Measurements from ENCODE around the gene EIF3J. TPM values are rescaled to one million over a fixed set of nuclear protein-coding genes. Genes with fewer than 3 reads are reported as not detected.
A peak's percentile ranks its signal among the peaks of the same experiment; 100 is the strongest.
"Not testable (repeated sequence)": the region's sequence is repeated elsewhere in the genome, so short reads cannot be mapped to it uniquely, and the experiment has no call there.

EIF3J gene
- total RNA-seq, 1 donor from 2014 or later = 129 TPM

DNA sequence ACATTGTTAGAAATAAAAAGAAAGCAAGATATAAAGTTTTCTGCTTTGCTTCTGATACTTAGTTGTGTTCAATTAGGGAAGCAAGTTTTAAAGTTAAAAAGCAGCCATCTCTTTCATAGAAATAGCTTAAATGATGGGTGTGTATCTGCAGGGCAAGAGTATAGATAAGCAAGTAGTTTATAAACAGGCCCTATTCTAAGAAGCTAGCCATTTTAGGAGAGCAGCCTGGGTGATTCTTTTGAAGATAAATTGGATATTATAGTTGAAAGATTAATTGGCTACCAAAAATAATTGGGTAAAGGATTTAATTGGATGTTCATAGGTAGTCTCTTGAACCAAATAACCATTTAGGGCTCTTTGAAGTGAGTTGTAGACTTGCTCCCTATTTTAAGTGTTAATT, 5.6 kb downstream of the EIF3J start:
- no peak for DNase-seq (ENCODE audit: low read depth)

DNA sequence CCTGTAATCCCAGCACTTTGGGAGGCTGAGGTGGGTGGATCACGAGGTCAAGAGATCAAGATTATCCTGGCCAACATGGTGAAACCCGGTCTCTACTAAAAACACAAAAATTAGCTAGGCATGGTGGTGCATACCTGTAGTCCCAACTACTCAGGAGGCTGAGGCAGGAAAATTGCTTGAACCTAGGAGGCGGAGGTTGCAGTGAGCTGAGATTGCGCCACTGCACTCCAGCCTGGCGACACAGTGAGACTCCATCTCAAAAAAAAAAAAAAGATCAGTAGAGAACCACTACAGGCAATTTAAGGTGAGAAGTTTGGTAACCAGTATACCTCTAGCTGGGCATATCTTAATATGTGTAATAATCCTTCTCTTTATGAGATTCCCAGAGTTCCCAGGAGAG, 7.8 kb downstream of the EIF3J start:
- DNase-seq (ENCODE audit: low read depth) = not testable (repeated sequence)

DNA sequence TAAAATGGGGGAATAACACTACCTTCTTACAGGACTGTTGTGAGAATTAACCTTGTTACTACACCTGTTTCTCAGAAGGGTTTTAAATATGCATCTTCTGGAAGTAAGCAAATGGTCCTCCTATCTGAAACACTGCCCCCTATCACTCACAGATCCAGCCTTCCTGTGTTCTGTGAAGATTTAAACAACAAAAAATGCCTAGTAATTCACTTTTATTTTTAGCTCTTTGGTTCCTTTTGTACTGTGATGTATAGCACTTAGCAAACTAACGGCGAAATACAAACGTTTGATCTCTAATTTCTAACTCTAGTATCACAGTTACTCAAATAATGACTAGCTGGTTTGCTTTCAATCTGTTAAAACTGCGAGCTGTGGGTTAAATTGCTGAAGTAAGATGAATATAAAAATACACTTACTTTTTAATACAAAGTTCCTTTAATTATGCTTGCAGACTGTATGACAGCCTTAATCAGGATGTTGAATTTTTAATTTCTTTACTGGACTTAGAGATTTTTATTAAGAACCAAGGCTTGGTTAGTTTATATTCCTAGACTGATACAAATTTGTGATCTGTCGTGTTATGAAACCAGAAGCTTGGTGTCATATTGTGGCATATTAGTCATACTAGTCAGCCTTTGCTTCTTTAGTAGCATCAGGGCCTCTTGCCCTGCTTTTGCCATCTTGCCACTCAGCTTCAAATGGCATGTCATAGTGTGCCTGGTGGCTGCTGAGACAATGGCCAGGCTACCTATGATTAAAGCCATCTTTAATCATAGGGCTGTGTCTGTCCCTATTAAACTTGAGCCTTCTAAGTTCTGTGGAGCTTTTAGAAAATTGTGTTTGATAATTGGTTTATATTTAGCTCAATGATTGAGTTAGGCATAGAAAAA, 9.2 kb downstream of the EIF3J start:
- peak; percentile 29 for DNase-seq (ENCODE audit: low read depth)

DNA sequence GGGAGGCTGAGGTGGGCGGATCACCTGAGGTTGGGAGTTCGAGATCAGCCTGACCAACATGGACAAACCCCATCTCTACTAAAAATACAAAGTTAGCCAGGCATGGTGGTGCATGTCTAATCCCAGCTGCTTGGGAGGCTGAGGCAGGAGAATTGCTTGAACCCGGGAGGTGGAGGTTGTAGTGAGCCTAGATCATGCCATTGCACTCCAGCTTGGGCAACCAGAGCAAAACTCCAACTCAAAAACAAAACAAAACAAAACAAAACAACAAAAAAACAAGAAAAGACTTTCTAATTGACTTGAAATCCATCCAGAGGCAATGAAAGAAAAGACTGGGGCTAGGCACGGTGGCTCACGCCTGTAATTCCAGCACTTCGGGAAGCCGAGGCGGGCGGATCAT, 12.2 kb downstream of the EIF3J start:
- DNase-seq (ENCODE audit: low read depth) = not testable (repeated sequence)

DNA sequence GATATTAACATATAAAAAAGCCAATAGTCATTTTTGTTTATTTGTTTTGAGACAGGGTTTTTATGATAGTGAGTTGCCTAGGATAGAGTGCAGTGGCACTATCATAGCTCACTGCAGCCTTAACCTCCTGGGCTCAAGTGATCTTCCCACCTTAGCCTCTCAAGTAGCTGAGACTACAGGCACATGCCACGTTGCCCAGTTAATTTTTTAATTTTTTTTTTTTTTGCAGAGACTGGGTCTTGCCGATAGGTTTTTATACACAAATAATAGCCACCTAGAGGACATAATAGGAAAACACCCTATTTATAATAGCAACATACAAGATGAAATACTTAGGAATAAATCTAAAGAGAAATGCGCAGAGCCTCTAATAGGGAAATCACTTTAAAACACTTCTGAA, 13.3 kb downstream of the EIF3J start:
- peak; percentile 78 for DNase-seq (ENCODE audit: low read depth)

DNA sequence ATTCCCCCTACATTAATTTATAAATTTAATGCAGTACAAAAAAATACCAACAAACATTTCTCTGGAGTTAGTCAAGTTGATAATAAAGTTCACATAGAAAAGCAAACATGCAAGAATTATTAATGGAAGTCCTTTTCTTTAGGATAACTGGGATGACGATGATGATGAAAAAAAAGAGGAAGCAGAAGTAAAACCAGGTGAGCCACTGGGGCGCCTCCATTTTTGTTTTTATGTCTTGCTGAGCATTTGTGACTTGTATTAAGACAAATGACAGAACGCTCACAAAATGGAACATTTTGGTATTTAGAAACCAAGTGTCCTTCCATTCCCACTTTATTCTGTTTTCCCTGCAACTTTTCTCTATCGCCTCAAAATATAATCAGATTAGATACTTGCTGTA, 13.8 kb downstream of the EIF3J start:
- DNase-seq (ENCODE audit: low read depth) = no peak

DNA sequence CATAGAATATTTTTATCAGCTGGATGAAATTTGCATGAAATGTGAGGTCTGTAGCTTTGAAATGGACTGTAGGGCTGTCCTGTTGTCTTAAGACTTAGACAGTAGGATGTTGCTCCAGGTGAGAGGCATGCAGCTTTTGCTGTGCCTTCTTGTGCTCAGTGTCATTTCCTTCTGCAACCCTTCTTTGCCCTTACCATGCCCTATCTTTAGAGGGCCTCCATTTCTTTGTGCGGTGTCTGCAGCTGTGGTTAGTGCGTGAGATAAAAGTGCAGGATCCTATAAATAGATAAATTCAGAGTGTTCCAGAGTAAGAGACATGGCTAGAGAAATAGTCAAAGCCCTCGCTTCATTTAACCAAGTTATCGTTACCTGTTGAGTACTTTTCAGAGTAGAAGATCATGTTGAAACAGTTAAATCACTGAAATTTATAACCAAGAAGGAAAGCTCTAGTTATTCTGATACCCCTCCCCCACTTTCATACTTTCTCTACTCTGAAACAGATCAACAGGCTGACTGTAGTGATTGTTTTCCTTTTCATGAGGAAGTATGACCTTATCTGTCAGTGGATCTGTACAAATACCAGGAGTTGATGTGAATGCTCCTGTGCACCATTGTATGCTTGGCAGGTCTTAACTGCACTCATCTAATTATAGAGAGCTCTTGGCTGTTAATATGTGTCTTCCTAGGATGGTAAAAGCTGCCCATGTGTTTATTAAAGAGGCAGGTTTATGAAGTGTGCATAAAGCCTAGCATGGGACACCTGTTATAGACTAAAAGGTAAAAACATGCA, 18.2 kb downstream of the EIF3J start:
- peak; percentile 36 for DNase-seq (ENCODE audit: low read depth)

DNA sequence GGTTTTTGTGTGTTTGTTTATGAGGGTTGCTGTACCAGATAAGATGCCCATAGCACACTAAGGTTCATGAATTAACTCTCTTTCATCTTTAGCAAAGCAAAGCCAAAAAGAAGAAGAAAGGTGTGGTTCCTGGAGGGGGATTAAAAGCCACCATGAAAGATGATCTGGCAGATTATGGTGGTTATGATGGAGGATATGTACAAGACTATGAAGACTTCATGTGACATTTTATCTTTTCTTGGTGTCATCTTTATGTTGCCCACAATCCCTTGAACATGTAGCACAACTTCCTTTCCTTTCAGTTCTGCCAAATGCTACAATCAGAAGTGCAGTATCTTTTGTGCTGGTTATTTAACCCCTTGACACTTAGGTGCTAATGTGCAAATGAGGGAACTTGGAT, 24.0 kb downstream of the EIF3J start:
- not testable (repeated sequence) for DNase-seq (ENCODE audit: low read depth)

DNA sequence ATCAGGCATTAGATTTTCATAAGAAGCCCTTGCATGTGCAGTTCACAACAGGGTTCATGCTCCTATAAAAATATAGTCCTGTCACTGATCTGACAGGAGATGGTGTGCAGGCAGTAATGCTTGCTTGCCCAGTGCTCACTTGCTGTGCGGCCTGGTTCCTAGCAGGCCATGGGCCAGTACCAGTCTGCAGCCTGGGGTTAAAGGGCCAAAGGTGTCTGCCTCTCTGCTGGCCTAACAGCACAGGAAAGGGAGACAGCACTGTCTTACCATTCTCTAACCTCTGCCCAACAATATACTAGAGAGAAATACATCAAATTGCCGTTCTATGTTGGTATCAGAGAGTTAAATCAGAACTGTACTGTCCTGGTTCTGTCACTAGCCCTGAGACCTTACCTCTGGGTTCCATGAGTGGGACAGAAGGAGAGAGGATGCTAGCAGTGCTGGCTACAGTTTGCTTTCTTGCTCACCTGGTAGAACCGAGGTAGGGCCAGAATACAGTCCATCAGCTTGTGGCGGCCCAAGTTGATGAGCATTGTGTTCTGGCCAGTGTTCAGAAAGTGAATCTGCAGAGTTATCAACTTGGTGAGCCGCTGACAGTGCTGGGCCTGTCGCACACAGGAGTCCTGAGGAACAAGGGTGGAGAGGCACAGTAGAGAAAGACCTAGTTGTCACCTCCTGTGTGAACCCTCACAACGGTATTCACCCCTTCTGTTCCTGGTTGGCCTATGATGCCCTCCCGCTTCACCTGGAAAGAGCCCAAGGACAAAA, 28.6 kb downstream of the EIF3J start:
- DNase-seq (ENCODE audit: low read depth) = no peak

DNA sequence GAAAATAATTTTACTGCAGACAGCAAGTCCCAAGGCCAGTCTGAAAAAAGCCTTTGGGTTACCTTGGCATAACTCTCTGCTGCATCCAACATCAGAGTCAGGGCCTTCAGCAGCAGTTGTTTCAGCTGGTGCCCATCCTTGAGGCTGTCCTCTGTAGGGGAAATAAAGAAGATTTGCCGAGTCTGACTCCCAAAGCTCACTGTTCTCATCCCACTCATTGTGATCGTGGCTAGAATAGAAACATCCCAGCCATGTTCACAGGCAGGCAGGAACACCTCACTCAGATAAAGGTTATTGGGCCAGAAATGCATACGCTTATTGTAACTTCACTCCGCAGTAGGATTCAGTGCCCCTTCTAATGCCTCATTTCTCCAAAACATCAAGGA, 29.2 kb downstream of the EIF3J start:
- DNase-seq (ENCODE audit: low read depth) = no peak

DNA sequence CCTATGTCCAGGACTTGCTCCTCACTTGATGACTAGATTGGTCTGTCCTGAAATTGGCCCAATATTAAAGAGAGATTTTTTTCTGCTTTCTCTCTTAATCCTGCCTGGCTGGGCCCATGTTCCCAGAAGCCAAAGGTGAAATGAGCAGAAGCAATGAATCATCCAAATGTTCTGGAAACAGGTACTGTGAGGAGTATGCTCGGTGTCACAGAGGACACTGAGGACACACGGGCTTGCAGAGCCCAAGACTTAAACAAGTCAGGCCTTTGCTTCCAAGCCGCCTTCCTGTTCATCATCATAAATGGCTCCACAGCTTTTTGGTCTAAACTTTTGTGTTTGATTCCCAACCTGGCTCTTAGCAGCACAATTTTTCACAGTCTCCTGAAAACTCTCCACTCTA, 31.4 kb downstream of the EIF3J start:
- no peak for DNase-seq (ENCODE audit: low read depth)

DNA sequence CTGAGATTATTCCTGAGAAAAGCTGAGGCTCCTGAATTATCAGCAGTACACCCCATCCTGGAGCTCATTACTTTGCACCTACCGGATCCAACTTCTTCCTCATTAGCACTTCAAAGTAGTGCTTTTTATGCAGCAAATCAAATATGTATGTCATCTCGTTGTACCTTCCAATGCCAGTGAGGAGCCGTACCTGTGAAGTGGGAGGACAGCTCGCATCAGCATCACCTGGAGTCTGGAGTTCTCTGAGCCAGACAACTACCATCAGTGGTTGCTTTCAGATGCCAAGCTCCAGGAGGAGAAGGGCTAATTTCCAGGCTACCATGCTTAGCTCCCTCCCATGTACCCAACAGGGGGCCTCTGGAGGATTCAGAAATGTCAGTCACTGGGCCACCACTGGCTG, 32.4 kb downstream of the EIF3J start:
- DNase-seq (ENCODE audit: low read depth) = no peak

DNA sequence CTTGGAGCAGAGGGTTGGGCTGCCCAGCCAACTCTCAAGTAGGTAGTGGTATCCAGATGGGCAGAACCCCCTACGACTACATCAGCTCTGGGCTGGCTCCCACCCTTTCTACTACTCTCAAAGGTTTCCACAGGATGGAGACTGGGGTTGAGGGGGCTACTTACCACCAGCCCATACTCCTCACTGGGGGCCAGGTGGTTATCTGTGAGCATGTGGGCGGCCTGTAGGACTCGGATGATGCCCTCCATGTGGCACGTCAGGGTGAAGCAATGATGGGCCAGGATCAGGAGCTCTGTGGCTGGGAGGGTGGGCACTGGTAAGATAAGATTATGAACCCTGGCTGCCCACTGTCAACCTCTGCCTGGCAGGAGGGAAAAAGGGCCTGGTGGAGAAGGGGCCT, 33.4 kb downstream of the EIF3J start:
- DNase-seq (ENCODE audit: low read depth) = no peak

DNA sequence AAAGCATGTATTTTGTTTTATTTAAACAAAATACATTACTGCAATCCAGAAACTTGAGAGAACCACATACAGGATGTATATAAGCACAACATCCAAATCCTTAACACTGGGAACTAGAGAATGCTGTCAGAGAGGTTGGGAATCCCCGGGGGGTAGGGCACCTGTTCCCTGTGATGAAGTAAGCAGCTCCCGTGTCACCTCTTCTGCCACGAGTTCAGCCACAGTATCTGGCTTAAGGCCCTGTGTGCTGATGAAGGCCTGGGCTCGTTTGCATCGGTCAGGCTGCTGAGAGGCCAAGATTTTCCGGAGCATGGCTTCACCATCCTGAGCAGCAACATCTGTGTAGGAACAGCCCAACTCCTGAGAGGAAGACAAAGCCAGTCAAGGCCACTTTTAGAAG, 36.4 kb downstream of the EIF3J start:
- no peak for DNase-seq (ENCODE audit: low read depth)

DNA sequence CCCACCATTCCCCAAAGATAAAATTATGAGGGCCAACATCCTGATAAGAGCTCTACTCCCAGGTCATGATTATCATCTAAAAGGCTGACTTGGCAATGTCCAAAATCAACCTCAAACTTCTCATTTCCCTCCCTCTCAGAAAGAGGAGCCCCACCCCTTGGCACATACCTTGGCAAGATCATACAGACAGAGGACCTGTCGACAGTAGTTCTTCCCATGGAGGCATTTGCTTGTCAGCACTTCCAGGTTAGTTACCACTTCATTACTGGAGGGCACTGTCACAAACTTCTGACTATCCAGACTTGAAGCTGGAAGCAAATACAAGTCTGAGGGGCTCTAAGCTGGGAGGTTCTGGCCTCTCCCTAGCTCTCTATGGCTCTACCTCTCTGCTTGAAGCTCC, 37.8 kb downstream of the EIF3J start:
- no peak for DNase-seq (ENCODE audit: low read depth)

DNA sequence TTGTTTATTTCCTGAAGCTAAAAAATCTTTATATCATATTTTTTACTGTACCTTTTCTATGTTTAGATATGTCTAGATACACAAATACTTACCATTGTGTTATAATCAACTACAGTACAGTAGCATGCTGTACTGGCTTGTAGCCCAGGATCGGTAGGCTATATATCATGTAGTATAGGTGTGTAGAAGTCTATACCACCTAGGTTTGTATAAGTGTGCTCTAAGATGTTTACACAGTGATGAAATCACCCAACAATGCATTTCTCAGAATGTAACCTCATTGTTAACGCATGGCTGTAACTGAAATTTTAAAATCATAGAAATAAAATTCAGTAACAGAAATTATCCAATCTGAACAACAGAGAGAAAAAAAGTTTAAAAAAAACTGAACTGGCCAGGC, 43.2 kb downstream of the EIF3J start:
- no peak for DNase-seq (ENCODE audit: low read depth)

DNA sequence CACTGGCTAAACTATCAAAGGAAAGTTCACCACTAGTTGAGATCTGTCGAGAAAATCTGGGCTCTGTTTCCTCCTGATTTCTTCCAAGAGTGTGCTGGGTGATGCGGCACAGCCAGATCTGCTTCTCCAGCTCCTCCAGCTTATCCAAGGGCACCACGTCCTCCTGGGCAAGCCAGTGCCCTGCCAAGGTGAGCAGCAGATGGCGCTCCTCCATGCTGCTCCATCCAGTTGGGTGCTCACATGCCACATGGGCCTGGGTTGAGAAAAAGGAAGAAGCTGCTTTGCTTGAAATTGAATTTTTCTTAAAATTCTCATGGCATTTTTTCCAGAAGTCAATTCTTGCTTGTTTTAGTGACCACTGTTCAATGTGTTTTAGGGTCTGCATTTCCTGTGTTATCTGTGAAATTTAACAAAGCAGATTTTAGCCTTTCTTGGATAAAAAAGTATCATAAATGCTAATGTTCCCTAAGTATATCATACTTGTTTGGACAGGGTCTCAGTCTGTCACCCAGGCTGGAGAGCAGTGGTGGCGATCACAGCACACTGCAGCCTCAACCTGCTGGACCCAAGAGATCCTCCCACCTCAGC, 47.3 kb downstream of the EIF3J start:
- peak; percentile 19 for DNase-seq (ENCODE audit: low read depth)

DNA sequence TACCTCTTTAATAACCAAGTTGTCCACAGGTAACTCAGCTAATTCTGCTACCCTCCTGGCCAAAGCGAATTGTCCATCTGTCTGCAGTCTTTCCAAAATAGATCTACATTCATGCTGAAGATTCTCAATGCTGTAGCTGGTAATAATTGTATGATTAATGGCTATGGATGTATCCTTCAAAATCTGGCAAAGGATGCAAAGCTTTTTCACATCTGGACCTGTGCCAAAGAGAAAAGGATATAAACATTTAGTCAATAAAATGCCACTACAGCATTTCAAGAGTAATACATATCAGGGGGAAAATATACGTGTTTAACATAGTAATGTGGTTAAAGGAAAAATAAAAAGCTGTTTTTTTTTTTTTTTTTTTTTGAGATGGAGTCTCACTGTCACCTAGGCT, 48.7 kb downstream of the EIF3J start:
- DNase-seq (ENCODE audit: low read depth) = no peak

DNA sequence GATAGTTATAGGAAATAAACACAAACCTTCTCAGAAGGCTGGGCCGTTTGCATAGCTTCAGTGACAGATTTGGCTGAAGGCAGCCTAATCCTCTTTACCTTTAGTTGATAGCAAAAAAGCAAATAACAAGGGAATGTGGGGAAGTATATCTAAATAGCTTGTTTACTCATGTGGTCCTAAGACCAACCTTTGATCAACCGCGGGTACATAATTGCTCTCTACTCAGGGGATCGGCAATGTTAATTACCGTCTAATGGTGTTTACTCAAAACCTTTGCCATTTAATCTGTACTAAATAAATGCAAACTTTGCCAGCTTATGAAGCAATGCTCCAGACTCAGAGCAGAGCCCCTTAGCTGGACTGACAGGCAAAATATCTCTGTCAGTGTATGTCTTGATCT, 51.6 kb downstream of the EIF3J start:
- DNase-seq (ENCODE audit: low read depth) = no peak

DNA sequence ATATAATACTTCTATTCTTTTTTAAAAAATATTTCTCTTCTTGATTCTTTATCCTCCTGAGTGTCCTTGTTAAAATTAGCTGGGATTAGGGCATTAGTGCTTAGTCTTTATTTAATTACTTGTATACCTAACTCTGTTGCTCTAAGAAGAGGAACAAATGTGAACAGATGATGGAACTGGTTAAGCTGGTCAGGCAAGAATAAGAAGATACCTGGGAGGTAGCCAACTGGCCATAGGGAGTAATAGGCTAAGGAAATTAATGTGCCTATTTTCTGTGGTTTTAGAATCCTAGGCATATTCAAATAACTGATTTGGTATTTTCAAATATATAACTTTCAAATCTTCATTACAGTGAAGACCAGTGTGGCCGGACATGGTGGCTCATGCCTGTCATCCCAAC, 54.4 kb downstream of the EIF3J start:
- DNase-seq (ENCODE audit: low read depth) = no peak

DNA sequence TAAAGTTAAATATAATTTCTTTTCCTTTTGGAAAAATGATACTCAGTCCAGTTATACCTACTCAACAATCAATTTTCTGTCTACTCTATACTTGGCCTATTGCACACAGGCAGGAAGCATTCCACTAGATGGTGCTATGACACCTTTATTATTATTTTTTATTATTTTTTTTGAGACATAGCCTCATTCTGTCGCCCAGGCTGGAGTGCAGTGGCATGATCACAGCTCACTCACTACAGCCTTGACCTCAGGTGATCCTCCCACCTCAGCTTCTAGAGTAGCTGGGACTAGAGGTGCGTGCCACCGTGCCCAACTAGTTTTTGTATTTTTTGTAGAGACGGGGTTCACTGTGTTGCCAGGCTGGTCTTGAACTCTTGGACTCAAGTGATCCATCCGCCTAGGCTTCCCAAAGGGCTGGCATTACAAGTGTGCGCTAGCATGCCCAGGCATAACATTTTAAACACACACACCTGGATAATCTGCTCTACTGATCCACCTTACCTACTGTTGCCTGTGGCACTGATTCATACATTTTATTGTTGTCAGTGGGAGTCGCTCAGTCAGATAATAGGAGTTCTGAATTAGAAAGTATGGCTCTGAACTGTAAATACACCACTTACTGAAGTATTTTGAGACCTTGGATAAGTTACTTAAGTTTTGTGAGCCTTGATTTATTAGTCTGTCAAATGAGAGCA, 56.2 kb downstream of the EIF3J start:
- peak; percentile 14 for DNase-seq (ENCODE audit: low read depth)
